HL-60 (cell line): ENCODE results near the gene UTP20.

Source experiments
- GABPA ChIP-seq: IDR thresholded peaks from 2 replicates; pipeline ENCODE4 v1.6.1; 2012; ENCODE audit warnings: low read depth
- POLR2AphosphoS5 ChIP-seq: IDR thresholded peaks from 2 replicates; pipeline ENCODE4 v1.6.1; 2012; ENCODE audit warnings: low read depth
- SPI1 ChIP-seq: IDR thresholded peaks from 2 replicates; pipeline ENCODE4 v1.6.1; 2012; ENCODE audit warnings: low read depth, mild to moderate bottlenecking, borderline replicate concordance
- TF ChIP-seq, protein P1 (sequence below): IDR thresholded peaks from one replicate; pipeline ENCODE4 v1.5.1; 2011; ENCODE audit warnings: low read length, control low read depth, inconsistent platforms; ENCODE audit not compliant: insufficient read depth
- TF ChIP-seq, protein P2 (sequence below): IDR thresholded peaks from 2 replicates; pipeline ENCODE4 v1.6.1; 2012; ENCODE audit warnings: low read depth; ENCODE audit not compliant: insufficient replicate concordance

- TF ChIP-seq, protein P1, sequence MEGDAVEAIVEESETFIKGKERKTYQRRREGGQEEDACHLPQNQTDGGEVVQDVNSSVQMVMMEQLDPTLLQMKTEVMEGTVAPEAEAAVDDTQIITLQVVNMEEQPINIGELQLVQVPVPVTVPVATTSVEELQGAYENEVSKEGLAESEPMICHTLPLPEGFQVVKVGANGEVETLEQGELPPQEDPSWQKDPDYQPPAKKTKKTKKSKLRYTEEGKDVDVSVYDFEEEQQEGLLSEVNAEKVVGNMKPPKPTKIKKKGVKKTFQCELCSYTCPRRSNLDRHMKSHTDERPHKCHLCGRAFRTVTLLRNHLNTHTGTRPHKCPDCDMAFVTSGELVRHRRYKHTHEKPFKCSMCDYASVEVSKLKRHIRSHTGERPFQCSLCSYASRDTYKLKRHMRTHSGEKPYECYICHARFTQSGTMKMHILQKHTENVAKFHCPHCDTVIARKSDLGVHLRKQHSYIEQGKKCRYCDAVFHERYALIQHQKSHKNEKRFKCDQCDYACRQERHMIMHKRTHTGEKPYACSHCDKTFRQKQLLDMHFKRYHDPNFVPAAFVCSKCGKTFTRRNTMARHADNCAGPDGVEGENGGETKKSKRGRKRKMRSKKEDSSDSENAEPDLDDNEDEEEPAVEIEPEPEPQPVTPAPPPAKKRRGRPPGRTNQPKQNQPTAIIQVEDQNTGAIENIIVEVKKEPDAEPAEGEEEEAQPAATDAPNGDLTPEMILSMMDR: no peak
- no peak for TF ChIP-seq POLR2AphosphoS5
- no peak for TF ChIP-seq SPI1
- TF ChIP-seq, protein P2, sequence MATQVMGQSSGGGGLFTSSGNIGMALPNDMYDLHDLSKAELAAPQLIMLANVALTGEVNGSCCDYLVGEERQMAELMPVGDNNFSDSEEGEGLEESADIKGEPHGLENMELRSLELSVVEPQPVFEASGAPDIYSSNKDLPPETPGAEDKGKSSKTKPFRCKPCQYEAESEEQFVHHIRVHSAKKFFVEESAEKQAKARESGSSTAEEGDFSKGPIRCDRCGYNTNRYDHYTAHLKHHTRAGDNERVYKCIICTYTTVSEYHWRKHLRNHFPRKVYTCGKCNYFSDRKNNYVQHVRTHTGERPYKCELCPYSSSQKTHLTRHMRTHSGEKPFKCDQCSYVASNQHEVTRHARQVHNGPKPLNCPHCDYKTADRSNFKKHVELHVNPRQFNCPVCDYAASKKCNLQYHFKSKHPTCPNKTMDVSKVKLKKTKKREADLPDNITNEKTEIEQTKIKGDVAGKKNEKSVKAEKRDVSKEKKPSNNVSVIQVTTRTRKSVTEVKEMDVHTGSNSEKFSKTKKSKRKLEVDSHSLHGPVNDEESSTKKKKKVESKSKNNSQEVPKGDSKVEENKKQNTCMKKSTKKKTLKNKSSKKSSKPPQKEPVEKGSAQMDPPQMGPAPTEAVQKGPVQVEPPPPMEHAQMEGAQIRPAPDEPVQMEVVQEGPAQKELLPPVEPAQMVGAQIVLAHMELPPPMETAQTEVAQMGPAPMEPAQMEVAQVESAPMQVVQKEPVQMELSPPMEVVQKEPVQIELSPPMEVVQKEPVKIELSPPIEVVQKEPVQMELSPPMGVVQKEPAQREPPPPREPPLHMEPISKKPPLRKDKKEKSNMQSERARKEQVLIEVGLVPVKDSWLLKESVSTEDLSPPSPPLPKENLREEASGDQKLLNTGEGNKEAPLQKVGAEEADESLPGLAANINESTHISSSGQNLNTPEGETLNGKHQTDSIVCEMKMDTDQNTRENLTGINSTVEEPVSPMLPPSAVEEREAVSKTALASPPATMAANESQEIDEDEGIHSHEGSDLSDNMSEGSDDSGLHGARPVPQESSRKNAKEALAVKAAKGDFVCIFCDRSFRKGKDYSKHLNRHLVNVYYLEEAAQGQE: no peak
- no peak for TF ChIP-seq GABPA
These were observed 47.6 kb downstream of the UTP20 start for GRCh38 chr12:101327546-101327945.
